ENCODE data around the gene RASSF3. TPM values are rescaled to one million over a fixed set of nuclear protein-coding genes. Genes with fewer than 3 reads are reported as not detected.

Gene RASSF3
- total and polyA plus RNA-seq, 2 experiments from 2014 or later: 20.6 to 39.6 TPM

DNA sequence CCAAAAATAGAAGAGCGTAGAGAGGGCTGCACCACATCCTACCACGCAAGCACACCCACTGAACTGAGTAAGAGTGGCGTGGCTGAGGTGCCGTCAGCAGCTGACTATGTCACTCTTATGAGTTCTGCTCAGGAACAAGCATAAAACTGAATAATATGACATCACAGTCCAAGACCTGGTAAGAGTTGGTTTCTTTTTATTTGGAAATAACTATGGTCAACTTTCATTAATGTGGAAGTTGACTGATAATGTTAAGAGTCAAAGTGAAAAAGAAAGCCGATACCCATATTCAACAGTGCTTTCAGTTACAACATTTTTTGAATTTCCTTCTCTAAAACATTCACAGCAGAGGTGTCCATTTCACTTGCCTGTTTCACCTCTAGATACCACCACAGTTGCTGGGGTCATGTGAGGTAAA lies 104.3 kb downstream of the RASSF3 start:
- H3K9me2 ChIP-seq (ENCODE audit: insufficient read depth): no peaks in the 10 kb centered on the region
- Mint-ChIP-seq H3K36me3 (ENCODE audit: low read depth) (peaks cover 14% of the 10 kb centered on the region), H3K4me1 (no peaks in the 10 kb centered on the region), H3K27me3 (ENCODE audit: insufficient read depth, low read depth, poor library complexity) (no peaks in the 10 kb centered on the region), H3K9me3 (no peaks in the 10 kb centered on the region), H3K4me3 (no peak overlapping the region), H3K27ac (no peak overlapping the region)
- H3F3A ChIP-seq (replicated peaks; ENCODE audit: low read depth): no peaks in the 10 kb centered on the region
- no peak overlapping the region for H3K4me3 ChIP-seq
- H2AFZ ChIP-seq: no peak overlapping the region
- no peaks in the 10 kb centered on the region for H3K27me3 ChIP-seq (ENCODE audit: insufficient read depth)
- no peaks in the 10 kb centered on the region for H3K79me2 ChIP-seq (replicated peaks; ENCODE audit: insufficient read depth)
- no peak for DNase-seq (ENCODE audit: low spot score)
- no peak overlapping the region for H3K27ac ChIP-seq (ENCODE audit: low read depth)
- no peak overlapping the region for H3K4me2 ChIP-seq
- TF ChIP-seq ZNF331 (CRISPR knock-in tag; IDR thresholded peaks at IDR 0.05; ENCODE audit: low read depth) (no peak), CREB1 (CRISPR knock-in tag; IDR thresholded peaks at IDR 0.05; ENCODE audit: low read depth) (no peak), POLR2AphosphoS5 (IDR thresholded peaks at IDR 0.05; ENCODE audit: low read depth) (no peak), ZNF114 (CRISPR knock-in tag; IDR thresholded peaks at IDR 0.05) (no peak), JUNB (IDR thresholded peaks at IDR 0.05; ENCODE audit: unreplicated experiment) (no peak), EZH2phosphoT487 (IDR thresholded peaks at IDR 0.05; ENCODE audit: unreplicated experiment) (no peak), STAT1 (IDR thresholded peaks at IDR 0.05; ENCODE audit: unreplicated experiment) (no peak), NANOG (IDR thresholded peaks at IDR 0.05; ENCODE audit: borderline replicate concordance) (no peak), EZH2 (IDR thresholded peaks at IDR 0.05; ENCODE audit: low read depth, unreplicated experiment) (no peak)
- TF ChIP-seq, protein P1, sequence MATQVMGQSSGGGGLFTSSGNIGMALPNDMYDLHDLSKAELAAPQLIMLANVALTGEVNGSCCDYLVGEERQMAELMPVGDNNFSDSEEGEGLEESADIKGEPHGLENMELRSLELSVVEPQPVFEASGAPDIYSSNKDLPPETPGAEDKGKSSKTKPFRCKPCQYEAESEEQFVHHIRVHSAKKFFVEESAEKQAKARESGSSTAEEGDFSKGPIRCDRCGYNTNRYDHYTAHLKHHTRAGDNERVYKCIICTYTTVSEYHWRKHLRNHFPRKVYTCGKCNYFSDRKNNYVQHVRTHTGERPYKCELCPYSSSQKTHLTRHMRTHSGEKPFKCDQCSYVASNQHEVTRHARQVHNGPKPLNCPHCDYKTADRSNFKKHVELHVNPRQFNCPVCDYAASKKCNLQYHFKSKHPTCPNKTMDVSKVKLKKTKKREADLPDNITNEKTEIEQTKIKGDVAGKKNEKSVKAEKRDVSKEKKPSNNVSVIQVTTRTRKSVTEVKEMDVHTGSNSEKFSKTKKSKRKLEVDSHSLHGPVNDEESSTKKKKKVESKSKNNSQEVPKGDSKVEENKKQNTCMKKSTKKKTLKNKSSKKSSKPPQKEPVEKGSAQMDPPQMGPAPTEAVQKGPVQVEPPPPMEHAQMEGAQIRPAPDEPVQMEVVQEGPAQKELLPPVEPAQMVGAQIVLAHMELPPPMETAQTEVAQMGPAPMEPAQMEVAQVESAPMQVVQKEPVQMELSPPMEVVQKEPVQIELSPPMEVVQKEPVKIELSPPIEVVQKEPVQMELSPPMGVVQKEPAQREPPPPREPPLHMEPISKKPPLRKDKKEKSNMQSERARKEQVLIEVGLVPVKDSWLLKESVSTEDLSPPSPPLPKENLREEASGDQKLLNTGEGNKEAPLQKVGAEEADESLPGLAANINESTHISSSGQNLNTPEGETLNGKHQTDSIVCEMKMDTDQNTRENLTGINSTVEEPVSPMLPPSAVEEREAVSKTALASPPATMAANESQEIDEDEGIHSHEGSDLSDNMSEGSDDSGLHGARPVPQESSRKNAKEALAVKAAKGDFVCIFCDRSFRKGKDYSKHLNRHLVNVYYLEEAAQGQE (IDR thresholded peaks at IDR 0.05; ENCODE audit: unreplicated experiment): no peak
- TF ChIP-seq, protein P2, sequence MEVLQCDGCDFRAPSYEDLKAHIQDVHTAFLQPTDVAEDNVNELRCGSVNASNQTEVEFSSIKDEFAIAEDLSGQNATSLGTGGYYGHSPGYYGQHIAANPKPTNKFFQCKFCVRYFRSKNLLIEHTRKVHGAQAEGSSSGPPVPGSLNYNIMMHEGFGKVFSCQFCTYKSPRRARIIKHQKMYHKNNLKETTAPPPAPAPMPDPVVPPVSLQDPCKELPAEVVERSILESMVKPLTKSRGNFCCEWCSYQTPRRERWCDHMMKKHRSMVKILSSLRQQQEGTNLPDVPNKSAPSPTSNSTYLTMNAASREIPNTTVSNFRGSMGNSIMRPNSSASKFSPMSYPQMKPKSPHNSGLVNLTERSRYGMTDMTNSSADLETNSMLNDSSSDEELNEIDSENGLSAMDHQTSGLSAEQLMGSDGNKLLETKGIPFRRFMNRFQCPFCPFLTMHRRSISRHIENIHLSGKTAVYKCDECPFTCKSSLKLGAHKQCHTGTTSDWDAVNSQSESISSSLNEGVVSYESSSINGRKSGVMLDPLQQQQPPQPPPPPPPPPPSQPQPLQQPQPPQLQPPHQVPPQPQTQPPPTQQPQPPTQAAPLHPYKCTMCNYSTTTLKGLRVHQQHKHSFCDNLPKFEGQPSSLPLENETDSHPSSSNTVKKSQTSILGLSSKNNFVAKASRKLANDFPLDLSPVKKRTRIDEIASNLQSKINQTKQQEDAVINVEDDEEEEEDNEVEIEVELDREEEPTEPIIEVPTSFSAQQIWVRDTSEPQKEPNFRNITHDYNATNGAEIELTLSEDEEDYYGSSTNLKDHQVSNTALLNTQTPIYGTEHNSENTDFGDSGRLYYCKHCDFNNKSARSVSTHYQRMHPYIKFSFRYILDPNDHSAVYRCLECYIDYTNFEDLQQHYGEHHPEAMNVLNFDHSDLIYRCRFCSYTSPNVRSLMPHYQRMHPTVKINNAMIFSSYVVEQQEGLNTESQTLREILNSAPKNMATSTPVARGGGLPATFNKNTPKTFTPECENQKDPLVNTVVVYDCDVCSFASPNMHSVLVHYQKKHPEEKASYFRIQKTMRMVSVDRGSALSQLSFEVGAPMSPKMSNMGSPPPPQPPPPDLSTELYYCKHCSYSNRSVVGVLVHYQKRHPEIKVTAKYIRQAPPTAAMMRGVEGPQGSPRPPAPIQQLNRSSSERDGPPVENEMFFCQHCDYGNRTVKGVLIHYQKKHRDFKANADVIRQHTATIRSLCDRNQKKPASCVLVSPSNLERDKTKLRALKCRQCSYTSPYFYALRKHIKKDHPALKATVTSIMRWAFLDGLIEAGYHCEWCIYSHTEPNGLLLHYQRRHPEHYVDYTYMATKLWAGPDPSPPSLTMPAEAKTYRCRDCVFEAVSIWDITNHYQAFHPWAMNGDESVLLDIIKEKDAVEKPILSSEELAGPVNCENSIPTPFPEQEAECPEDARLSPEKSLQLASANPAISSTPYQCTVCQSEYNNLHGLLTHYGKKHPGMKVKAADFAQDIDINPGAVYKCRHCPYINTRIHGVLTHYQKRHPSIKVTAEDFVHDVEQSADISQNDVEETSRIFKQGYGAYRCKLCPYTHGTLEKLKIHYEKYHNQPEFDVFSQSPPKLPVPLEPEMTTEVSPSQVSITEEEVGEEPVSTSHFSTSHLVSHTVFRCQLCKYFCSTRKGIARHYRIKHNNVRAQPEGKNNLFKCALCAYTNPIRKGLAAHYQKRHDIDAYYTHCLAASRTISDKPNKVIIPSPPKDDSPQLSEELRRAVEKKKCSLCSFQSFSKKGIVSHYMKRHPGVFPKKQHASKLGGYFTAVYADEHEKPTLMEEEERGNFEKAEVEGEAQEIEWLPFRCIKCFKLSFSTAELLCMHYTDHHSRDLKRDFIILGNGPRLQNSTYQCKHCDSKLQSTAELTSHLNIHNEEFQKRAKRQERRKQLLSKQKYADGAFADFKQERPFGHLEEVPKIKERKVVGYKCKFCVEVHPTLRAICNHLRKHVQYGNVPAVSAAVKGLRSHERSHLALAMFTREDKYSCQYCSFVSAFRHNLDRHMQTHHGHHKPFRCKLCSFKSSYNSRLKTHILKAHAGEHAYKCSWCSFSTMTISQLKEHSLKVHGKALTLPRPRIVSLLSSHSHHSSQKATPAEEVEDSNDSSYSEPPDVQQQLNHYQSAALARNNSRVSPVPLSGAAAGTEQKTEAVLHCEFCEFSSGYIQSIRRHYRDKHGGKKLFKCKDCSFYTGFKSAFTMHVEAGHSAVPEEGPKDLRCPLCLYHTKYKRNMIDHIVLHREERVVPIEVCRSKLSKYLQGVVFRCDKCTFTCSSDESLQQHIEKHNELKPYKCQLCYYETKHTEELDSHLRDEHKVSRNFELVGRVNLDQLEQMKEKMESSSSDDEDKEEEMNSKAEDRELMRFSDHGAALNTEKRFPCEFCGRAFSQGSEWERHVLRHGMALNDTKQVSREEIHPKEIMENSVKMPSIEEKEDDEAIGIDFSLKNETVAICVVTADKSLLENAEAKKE (CRISPR knock-in tag; IDR thresholded peaks at IDR 0.05): no peak
- TF ChIP-seq, protein P3, sequence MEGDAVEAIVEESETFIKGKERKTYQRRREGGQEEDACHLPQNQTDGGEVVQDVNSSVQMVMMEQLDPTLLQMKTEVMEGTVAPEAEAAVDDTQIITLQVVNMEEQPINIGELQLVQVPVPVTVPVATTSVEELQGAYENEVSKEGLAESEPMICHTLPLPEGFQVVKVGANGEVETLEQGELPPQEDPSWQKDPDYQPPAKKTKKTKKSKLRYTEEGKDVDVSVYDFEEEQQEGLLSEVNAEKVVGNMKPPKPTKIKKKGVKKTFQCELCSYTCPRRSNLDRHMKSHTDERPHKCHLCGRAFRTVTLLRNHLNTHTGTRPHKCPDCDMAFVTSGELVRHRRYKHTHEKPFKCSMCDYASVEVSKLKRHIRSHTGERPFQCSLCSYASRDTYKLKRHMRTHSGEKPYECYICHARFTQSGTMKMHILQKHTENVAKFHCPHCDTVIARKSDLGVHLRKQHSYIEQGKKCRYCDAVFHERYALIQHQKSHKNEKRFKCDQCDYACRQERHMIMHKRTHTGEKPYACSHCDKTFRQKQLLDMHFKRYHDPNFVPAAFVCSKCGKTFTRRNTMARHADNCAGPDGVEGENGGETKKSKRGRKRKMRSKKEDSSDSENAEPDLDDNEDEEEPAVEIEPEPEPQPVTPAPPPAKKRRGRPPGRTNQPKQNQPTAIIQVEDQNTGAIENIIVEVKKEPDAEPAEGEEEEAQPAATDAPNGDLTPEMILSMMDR (conservative IDR thresholded peaks at IDR 0.05; ENCODE audit: low read depth in 2 of 2): no peak
- TF ChIP-seq, protein P4, sequence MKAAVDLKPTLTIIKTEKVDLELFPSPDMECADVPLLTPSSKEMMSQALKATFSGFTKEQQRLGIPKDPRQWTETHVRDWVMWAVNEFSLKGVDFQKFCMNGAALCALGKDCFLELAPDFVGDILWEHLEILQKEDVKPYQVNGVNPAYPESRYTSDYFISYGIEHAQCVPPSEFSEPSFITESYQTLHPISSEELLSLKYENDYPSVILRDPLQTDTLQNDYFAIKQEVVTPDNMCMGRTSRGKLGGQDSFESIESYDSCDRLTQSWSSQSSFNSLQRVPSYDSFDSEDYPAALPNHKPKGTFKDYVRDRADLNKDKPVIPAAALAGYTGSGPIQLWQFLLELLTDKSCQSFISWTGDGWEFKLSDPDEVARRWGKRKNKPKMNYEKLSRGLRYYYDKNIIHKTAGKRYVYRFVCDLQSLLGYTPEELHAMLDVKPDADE (IDR thresholded peaks at IDR 0.05): no peak
- H3K4me1 ChIP-seq (ENCODE audit: insufficient read depth): no peaks in the 10 kb centered on the region
- ATAC-seq: no peak
- H4K20me1 ChIP-seq (replicated peaks; ENCODE audit: insufficient read depth): no peaks in the 10 kb centered on the region
- H3K36me3 ChIP-seq (ENCODE audit: insufficient read depth): no peaks in the 10 kb centered on the region
